CD4-positive, alpha-beta T cell treated with Interferon gamma for 1 hour (primary cell): ENCODE results near the gene AKAP9.
"Not testable (repeated sequence)": the region's sequence is repeated elsewhere in the genome, so short reads cannot be mapped to it uniquely, and the experiment has no call there.

ENCODE experiments used
- DNase-seq: peaks from one replicate; pipeline ENCODE4 v3.0.0-alpha.2; 2020

AKAP9 gene

DNA sequence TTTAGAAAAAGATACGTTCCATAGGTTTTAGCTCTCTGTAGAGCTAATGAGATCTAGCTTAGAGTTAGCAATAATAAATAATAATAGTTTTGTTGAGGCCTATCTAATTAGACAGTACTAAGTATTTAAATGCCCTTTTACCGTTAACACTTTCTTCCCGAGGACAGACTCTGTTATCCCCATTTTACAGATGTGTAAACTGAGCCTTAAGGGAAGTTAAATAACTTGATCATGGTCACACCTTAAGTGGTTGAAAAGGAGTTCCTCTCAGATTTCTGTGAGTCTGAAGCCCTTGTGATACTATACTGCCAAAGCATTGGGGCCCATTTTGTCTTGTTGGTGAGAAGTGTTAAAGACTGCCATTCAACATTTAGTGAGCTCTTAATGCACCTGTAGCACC lies 132.0 kb downstream of the AKAP9 start:
- DNase-seq: no peak

DNA sequence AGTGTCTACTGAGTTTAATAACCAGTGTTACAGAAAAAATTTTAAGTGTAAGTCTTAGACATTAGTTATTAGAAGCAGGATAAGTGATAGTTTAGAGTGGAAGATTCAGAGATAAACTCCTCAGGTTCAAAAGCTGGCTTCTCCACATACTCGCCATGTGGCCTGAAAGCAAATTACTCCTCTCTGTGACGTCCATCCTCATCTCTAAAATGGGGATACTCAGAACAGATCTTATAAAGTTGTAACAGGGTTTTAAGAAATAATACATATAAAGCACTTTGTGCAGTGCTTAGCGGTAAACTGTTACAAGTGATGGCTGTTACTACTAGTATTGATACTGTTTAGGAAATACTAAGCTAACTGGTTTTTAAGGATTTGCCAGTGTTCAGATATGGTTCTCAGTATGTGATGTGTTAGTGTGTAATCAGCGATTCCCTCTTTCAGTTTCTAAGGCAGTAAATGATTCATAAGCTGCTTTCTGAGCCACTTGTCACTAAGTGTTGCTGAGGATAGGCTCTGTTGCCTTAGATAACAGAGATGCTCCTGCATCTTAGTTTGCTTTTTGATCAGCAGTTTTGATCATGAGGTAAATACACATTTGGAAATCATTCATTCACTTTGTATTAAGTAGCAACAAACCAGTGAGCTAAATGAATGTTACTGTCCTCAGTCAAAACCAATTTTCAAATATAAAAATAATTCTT lies 134.9 kb downstream of the AKAP9 start:
- DNase-seq: no peak

DNA sequence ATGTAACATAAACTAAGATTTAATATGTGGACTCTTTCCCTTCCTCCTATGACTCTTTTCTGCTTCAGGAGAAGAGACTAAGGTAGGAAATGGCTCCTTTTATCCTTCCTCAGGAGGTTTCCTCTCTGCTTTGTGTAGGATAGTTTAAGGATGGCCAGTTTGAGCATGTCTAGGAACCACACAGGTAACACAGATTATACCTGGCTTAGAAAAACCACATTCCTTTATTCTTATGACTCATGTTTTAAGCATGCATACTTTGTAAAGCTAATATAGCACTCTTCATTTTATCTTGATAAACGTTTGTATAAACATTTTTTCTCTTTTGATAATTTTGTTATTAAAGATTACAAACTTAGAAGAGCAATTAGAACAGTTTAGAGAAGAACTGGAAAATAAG lies 135.8 kb downstream of the AKAP9 start:
- DNase-seq: no peak

DNA sequence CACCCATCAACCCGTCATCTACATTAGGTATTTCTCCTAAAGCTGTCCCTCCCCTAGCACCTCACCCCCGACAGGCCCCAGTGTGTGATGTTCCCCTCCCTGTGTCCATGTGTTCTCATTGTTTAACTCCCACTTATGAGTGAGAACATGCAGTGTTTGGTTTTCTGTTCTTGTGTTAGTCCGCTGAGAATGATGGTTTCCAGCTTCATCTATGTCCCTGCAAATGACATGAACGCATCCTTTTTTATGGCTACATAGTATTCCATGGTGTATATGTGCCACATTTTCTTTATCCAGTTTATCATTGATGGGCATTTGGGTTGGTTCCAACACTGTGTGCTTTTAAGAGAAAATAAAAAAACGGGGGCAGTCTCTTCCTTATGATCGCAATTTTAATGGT lies 143.3 kb downstream of the AKAP9 start:
- not testable (repeated sequence) for DNase-seq

DNA sequence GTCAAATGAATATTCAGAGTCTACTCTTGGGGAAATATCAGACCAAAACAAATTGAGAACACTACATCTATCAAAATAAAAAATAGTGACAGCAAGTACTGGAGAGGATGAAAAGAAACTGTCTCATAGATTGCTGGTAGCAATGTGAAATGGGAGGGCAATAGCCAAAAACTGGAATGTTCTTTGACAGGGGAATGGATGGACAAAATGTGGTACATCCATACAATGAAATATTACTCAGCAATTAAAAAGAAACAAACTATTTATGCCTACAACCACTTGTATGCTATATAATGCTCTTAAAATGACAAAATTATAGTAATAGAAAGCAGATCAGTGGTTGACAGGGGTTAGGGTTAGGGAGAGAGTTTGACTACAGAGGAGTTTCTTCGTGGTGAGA lies 147.6 kb downstream of the AKAP9 start:
- DNase-seq: no peak

DNA sequence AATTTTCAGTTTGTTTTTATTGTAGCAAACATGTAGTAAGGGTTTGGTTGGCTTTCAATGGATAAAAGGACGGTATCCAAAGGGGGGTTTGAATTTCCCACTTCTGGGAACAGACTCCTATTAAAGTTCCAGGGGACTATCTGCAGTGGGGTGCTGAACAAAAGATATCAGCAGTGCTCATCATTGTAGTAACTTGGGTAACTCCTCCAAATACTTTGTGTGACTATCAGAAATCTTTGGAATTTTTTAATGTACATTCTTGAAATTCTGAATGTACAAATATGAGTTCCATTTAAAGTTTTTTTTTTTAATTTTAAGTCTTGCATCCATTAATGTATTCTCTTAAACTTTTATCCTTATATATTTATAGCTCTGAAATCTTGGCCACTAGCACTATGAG lies 151.5 kb downstream of the AKAP9 start:
- no peak for DNase-seq

DNA sequence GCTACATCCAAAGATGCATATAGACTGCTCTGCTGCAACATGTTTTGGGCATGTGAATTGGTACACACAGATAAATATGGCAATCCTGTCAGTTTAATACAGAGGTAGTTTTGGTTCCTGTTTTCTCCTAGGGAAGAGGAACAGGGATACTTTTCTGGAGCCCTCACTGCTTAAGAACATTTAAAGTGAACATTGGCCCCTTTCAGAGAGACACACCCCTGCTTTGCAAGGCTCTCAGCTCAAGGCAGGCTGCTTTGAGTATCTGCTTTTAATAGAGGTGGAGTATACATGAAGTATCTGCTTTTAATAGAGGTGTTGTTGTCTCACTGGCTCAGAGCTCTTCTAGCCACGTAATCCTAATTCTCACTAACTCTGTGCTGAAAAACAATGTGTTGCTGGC lies 154.7 kb downstream of the AKAP9 start:
- no peak for DNase-seq

DNA sequence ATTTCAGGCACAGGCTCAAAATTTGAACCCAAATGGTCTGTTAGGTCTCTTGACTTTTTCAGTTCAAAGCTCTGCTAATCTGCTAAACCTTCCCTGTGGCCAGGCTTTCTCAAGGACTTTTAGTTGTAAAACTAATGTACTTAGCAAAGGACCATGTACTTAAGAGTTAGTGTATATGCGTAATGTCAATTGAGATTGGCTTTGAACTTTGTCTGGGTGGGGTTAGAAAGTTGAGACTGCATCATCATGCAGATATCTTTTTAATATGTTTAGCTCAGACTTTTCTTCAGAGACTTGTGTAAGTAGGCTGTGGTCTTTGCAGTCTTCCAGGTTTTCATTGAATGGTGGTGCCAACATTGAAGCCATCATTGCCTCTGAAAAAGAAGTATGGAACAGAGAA lies 159.9 kb downstream of the AKAP9 start:
- DNase-seq: no peak

DNA sequence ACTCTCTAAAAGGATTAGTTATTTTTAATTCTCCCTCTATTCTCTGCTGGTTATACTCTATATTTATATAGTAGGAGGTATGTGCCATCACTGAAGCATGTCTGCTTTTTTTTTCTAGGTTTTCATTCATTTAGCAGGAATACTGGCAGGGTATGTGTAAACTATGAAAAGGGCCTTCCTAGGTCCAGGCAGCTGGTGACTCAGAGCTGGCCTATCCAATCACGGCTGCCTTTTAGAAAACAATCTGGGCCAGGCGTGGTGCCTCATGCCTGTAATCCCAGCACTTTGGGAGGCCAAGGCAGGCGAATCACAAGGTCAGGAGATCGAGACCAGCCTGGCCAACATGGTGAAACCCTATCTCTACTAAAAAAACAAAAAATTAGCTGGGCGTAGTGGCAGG lies 162.2 kb downstream of the AKAP9 start:
- DNase-seq: not testable (repeated sequence)

DNA sequence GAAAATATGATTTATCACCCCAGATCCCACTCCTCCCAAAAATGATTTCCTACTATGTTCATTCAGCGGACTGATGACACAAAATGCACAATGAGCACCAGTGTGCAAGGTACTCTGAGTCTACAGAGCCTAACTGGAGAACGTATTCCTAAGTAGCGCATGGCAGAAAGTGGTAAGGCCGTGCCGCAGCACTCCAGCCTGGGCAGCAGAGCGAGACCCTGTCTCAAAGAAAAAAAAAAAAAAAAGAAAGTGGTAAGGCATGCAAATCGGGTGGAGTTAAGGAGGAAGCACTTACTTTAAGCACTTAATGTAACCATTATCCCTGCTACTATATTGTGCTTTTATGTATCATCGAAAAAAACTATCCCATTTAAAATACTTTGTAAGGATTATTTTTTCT lies 168.2 kb downstream of the AKAP9 start:
- DNase-seq: no peak

DNA sequence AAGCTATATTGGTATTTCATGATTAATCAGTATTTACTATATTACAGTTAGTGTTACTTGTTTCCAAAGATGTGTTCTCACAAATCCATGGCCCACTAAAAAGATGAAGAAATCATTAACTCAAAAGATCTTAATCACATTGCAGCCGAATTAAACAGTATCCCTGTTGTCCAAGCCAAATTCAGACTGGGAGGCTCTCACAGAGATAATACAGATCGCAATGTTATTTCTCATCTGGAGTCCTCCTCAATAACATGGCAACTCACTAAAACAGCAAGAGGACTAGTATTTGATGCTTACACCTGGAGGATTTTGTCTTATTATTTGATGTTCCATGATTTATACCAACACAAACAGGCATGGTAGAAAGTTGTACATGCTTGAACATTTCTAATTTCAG lies 170.2 kb downstream of the AKAP9 start:
- no peak for DNase-seq

DNA sequence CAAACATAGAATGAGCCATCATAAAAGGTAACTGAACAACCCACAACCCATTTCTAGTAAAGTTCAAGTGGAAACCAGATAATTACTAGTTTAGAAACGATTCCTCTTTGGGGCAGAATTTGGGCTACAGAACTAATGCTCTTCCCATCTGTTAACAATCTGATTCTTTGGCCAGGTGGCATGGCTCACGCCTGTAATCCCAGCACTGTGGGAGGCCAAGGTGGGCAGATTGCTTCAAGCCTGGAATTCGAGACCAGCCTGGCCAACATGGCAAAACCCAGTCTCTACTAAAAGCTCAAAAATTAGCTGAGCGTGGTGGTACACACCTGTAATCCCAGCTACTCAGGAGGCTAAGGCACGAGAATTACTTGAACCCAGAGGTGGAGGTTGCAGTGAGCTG lies 175.2 kb downstream of the AKAP9 start:
- DNase-seq: no peak

DNA sequence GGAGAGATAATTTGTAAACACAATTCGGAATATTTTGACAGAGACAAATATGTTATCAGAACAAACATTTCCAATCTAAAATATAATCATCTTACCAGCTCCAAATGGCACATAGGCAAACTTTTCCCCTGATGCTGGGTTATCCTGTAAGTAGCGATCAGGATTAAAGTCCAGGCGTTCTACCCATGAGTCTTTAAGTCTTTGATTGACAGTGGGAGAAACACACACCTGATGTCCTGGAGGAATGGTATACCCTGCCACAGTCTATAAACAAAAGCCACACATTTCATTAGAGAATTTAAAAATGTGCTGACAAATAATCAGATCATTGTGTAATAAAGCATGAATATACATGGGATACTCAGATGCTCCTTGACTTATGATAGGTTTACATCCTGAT lies 176.3 kb downstream of the AKAP9 start:
- no peak for DNase-seq

DNA sequence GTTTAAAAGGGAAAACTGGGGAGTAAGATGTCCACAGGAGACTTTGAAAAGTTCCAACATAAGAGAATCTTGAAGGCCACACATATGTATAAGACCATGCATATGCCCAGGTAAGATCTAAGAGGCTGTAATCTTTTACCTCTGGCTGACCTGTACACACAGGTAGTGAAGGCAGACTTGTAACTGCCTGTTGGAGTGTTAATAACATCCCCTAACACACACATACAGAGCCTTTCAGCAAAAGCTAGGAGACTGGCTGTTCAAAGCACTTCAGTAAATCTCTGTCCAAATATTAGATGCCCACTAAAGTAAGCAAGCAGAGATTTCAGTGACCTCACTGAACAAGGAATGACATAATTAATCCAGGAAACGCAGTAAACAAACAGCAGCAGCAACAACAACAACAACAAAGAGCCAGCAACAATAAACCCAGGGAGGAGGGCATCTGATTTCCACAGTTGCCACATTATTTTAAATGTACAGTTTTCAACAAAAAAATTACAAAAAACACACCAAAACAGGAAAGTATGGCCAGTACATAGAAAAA lies 178.6 kb downstream of the AKAP9 start:
- DNase-seq: no peak

DNA sequence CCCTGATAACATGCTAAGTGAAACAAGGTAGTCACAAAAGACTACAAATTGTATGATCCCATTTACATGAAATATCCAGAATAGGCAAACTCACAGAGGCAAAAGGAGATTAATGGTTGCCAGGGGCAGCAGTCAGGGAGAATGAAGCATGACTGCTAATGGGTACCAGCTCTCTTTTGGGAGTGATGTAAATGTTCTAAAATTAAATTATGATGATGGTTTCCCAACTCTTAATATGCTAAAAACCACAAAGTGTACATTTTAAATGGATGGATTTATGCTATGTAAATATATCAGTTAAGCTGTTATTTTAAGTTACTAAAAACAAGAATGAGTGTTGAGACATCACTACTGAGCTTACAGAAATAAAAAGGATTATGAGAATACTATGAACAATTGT lies 181.0 kb downstream of the AKAP9 start:
- no peak for DNase-seq

DNA sequence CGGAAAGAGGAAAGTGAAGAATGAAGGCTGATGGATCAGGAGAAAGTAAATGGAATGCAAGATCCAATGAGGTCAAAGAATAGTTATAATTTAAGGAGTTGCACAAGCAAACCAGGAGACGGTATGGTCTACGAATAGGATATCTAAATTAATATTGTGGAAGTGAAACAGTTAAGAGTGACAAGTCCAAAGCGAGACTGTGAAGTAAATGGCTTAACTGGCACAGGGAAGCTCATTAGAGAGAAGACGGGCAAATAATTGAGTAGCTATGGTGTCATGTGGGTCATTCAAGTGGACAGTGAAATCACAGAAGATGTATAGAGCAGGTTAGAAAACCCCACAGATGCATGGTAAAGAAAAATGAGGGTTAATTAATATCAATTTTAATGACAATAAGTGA lies 190.4 kb downstream of the AKAP9 start:
- no peak for DNase-seq

DNA sequence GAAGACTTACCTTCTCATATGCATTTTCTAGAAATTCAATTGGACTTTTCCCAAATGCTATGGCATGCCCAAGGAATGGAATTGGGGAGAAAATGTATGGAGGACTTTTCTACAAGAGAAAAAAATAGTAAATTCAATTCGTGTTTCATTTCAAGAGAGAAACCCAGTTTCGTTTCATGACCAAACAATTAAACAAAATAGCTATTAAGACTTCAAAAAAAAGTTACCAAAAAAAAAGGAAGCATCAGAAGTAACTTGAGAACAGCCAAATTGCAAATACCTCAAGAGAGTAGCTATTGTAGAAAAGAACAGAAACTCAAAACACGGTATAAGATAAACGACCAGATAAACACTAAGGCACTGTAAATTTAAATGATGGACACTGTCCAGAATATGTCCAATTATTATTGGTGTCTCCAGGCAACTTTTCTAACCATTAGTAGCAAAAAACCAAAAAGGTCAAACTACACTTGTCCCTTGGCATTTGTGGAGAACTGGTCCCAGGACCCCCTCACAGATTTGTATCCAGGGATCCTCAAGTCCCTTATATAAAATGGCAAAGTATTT lies 191.2 kb downstream of the AKAP9 start:
- no peak for DNase-seq

DNA sequence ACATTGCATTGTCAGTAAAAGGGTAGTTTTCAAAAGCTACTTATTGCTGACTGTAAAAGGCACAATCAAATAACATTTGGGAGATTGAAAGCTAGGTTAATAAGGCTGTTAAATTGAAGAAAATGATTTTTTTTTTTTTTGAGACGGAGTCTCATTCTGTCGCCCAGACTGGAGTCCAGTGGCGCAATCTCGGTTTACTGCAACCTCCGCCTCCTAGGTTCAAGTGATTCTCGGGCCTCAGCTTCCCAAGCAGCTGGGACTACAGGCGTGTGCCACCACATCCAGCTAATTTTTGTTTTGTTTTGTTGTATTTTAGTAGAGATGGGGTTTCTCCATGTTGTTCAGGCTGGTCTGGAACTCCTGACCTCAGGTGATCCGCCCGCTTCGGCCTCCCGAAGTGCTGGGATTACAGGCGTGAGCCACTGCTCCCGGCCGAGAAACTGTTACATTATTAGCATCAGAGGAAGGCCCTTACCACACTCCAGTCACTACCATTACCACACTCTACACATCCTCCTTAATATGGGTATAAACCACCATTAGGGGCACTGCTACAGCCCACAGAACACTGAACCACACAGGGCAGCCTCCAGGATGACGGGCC lies 192.6 kb downstream of the AKAP9 start:
- no peak for DNase-seq

DNA sequence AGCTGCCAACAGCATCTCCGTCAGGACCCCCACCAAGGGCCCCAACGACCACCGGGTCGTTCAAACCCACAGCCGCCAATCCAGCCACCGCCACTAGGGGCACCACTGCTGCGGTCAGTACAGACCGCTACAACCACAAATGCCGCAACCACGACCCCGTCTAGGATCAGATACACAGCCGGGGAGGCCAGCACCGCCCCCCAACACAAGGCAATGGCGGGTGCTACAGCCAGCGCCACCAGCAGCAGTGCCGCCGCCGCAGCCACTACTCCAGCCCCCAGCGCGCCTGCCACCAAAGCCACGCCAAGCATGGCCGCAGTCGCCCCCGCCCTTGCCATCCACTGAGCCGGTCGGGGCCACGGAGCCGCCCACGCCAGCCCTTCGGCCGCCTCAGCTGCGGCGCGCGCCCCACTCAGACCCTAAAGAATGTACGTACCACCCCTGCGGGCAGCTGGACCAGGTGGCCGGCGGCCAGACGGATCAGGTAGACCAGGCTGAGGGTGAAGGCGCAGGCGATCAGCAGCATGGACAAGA lies 193.1 kb downstream of the AKAP9 start:
- DNase-seq: peak; percentile 68

DNA sequence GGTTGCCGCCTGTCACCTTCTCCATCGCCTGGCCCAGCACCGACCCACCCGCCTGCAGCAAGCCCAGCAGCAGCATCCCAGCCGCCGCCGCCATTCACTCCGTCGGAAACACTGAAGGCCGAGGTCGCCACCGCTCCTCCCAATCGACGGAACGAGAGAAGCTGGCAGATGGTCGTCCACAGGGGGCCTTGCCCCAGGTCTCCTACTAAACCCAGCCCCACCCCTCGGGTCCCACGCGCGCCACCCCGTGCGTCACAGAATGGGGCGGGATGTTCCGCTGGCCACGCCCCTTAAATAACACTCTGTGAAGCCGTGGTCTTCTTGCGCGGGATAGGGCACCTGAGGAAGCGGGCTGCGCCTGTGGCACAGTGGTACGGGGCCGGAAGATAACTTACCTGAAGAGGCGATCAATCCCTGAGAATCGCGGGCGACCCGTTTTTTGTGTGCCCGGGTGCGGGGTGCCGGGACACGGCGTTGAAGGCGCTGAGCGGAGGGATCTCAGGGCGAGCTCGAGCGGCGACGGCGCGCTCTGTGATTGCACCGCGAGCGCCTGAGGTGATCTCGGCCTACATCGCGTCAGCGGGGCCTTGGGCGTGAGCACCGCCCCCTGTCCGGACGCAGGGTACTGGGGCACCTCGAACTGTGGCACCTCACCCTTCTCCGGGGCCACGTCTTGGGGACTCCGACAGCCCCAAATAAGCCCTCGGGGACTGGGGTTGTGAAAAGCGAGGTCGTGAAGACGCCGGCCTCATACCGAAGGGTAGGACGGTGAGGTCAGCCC lies 193.8 kb downstream of the AKAP9 start, which contains the start of gene CYP51A1:
CYP51A1 (minus strand) TSS at position 207 of the 781 bp plus-strand sequence; CDS start at position 94, 113 bp downstream.
- peak; percentile 91 for DNase-seq

DNA sequence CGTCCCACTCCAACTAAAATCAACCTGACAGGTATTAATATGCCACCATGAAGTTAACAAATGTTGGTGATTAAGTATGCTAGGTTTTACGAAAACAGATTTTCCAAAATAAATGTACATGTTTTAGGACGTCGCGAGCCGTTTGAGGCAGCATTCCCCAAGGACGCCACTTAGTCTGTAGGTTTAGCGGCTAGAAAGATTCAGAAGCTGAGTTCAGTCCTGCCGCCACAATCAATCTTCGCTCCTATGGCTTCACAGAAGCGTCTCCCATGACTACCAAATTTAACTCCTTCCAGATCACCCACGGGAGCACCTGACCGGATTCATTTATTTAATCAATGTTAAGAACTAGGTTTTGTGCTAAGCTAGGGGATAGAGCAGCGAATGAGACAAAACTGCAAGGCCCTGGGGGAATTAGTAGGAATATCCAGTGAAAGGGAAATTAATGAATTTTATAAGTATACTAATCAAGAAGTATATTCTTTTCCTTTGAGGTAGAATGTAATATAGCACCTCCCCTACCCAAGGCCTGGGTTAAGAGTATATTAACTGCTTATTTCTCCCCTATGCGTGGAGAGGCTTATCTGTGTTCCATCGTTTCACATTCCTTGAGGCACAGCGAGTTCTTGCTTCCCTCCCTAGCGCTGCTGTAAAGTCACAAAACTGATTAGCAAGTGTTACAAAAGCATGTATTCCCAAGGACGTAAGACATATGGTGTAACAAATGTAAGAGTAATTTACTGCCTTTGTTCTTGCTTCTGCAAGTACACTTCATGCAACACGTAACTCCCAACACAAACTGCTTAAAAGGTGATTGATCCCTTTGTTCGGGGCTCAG lies 194.6 kb downstream of the AKAP9 start:
- peak; percentile 4 for DNase-seq

DNA sequence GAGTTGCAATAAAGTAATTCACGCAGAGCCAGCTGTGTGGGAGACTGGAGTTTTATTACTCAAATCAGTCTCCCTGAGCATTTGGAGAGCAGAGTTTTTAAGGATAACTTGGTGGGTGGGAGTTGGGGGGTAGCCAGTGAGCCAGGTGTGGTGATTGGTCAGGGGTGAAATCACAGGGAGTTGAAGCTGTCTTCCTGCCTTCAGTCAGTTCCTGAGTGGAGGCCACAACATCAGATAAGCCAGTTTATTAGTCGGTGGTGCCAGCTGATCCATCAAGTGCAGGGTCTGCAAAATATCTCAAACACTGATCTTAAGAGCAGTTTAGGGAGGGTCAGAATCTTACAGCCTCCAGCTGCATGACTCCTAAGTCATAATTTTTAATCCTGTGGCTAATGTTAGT lies 196.9 kb downstream of the AKAP9 start:
- DNase-seq: no peak
